ENCODE measurements around the gene MSMO1.

MSMO1 gene

GRCh38 chr4:165324918-165325304, 2.6 kb upstream of the MSMO1 start:
- no peak for DNase-seq
- H3K9me3 ChIP-seq, result no peaks in the 10 kb centered on the region
- no peaks in the 10 kb centered on the region for H3K36me3 ChIP-seq
- no peak overlapping the region for H3K27ac ChIP-seq
- no peak overlapping the region for H3K4me3 ChIP-seq
- H3K4me1 ChIP-seq, result peaks cover 0 to 24% (median 7%) of the 10 kb centered on the region in 4 donors
- H3K27me3 ChIP-seq, result no peaks in the 10 kb centered on the region
- intact Hi-C loops (cut with DNase I; ENCODE audit: low total_unique reads), result loop anchor here (10.0 kb wide), 2 partner anchors 50 to 190 kb away; partner anchors contain the start of gene CPE
- TF ChIP-seq CTCF (IDR thresholded peaks at IDR 0.05), result no peak

GRCh38 chr4:165325732-165326512, 1.5 kb upstream of the MSMO1 start:
- no peak for DNase-seq
- H3K27ac ChIP-seq, result peak overlapping the region; percentile 72 to 82
- intact Hi-C loops (cut with DNase I; ENCODE audit: low total_unique reads), result loop anchor here (10.0 kb wide), 2 partner anchors 49 to 191 kb away; partner anchors contain the start of gene CPE

GRCh38 chr4:165326831-165327210, 648 bp upstream of the MSMO1 start:
- peaks cover 0 to 29% (median 13%) of the 10 kb centered on the region in 4 donors for H3K4me1 ChIP-seq
- intact Hi-C loops (cut with DNase I; ENCODE audit: low total_unique reads), result loop anchor here (10.0 kb wide), 2 partner anchors 48 to 192 kb away; partner anchors contain the start of gene CPE

More at GRCh38 chr4:165325732-165326512, 1.5 kb upstream of the MSMO1 start:
- H3K9me3 ChIP-seq, result no peaks in the 10 kb centered on the region
- no peaks in the 10 kb centered on the region for H3K27me3 ChIP-seq
- H3K4me1 ChIP-seq, result peaks cover 0 to 26% (median 12%) of the 10 kb centered on the region in 4 donors
- TF ChIP-seq CTCF (IDR thresholded peaks at IDR 0.05), result no peak
- no peaks in the 10 kb centered on the region for H3K36me3 ChIP-seq
- H3K4me3 ChIP-seq, result peak overlapping the region; percentile 64 to 75

GRCh38 chr4:165328101-165328425, 594 bp downstream of the MSMO1 start:
- intact Hi-C loops (cut with DNase I; ENCODE audit: low total_unique reads), result loop anchor here (10.0 kb wide), 2 partner anchors 47 to 193 kb away; partner anchors contain the start of gene CPE

More at GRCh38 chr4:165326831-165327210, 648 bp upstream of the MSMO1 start:
- DNase-seq, result no peak
- no peak for TF ChIP-seq CTCF (IDR thresholded peaks at IDR 0.05)
- no peaks in the 10 kb centered on the region for H3K27me3 ChIP-seq
- H3K9me3 ChIP-seq, result no peaks in the 10 kb centered on the region
- no peaks in the 10 kb centered on the region for H3K36me3 ChIP-seq
- H3K4me3 ChIP-seq, result peak overlapping the region; percentile 64 to 75
- peak overlapping the region; percentile 72 to 82 for H3K27ac ChIP-seq

GRCh38 chr4:165328708-165329107, 1.2 kb downstream of the MSMO1 start:
- TF ChIP-seq CTCF (IDR thresholded peaks at IDR 0.05), result no peak
- peaks cover 0 to 2% (median 0%) of the 10 kb centered on the region in 3 donors for H3K36me3 ChIP-seq
- DNase-seq, result no peak
- peaks cover 0 to 29% (median 13%) of the 10 kb centered on the region in 4 donors for H3K4me1 ChIP-seq
- H3K4me3 ChIP-seq, result peak overlapping the region; percentile 64 to 75
- intact Hi-C loops (cut with DNase I; ENCODE audit: low total_unique reads), result loop anchor here (10.0 kb wide), 2 partner anchors 46 to 194 kb away; partner anchors contain the start of gene CPE
- no peaks in the 10 kb centered on the region for H3K9me3 ChIP-seq
- H3K27ac ChIP-seq, result no peak overlapping the region
- no peaks in the 10 kb centered on the region for H3K27me3 ChIP-seq

More at GRCh38 chr4:165328101-165328425, 594 bp downstream of the MSMO1 start:
- DNase-seq, result no peak
- H3K4me3 ChIP-seq, result peak overlapping the region; percentile 64 to 75
- H3K27ac ChIP-seq, result peak overlapping the region; percentile 60 to 82
- no peaks in the 10 kb centered on the region for H3K36me3 ChIP-seq
- no peaks in the 10 kb centered on the region for H3K27me3 ChIP-seq
- H3K4me1 ChIP-seq, result peaks cover 0 to 29% (median 13%) of the 10 kb centered on the region in 4 donors
- H3K9me3 ChIP-seq, result no peaks in the 10 kb centered on the region
- no peak for TF ChIP-seq CTCF (IDR thresholded peaks at IDR 0.05)
